GM19023 (cell line): Measurements from ENCODE around the gene SOX6.
"Not testable (repeated sequence)": the region's sequence is repeated elsewhere in the genome, so short reads cannot be mapped to it uniquely, and the experiment has no call there.

Experiments used
- ATAC-seq: cut with Tn5 transposase; IDR thresholded peaks from one replicate; pipeline ENCODE4 v1.9.1; 2021; ENCODE audit warnings: mild to moderate bottlenecking, moderate library complexity; ENCODE audit not compliant: unreplicated experiment

The SOX6 gene

GRCh38 chr11:15940462-15941205, 415.7 kb downstream of the SOX6 start:
- no peak for ATAC-seq

DNA sequence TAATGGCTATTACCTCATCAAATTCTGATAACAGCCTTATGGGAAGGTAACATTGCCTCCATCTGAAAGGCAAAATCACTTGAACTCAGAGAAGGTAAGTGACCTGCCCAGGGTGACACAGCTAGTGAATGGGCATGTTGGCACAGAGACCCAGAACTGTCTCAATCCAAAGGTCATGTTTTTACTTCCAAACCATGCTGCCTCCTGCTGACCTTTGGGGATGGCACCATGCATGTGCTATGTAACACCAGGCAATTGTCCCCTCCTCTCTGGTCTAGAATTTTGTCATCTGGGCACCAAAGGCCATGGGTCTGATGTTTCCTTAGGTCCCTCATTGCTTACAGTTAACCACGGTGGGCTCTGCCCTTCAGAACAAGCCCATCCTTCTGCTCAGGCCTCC, 417.4 kb downstream of the SOX6 start:
- no peak for ATAC-seq

DNA sequence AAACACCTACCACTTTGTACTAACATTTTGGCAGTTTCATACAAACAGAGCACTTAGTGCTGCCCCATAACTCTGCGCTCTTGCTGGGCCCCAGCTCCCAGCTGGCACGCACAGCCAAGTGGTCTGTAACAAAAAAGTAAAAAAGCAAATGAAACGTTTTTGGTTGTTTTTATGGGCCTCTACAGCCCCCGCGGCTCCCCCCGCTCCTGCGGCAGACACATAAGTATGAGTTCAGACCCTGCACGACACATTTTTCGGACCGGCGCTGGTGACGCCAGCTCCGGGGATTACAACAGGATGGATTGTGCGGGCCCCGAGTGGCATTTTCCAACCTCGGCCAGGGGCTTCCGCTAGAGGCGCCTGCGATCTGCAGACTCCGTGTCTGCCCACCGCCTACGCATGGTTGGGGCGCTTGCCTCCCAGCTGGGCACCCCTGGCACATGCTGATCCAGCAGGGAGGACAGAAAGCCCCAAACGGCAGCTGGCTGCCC, 418.2 kb downstream of the SOX6 start:
- no peak for ATAC-seq

GRCh38 chr11:15937601-15938120, 418.7 kb downstream of the SOX6 start:
- no peak for ATAC-seq

- ATAC-seq = no peak
Observed at GRCh38 chr11:15936011-15936410, 420.3 kb downstream of the SOX6 start.

DNA sequence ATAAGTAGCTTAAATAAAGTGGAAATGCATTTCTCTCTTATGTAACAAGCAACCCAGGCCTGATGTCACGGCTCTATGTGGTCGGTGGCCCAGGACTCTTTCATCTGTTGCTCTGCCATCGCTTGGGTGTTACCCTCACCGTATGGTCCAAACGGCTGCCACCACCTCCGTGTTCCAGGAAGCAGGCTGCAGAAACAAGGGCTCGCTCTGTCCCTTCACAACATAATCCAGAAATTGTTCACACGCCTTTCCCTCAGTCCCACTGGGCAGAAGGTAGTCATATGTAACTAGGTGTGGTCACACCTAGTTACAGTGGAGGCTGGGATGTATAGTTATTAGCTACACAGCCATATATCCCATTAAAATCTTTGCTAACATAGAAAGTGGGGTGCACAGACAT, 421.0 kb downstream of the SOX6 start:
- ATAC-seq = no peak

- no peak for ATAC-seq
Observed at GRCh38 chr11:15933886-15934625, 422.3 kb downstream of the SOX6 start.

DNA sequence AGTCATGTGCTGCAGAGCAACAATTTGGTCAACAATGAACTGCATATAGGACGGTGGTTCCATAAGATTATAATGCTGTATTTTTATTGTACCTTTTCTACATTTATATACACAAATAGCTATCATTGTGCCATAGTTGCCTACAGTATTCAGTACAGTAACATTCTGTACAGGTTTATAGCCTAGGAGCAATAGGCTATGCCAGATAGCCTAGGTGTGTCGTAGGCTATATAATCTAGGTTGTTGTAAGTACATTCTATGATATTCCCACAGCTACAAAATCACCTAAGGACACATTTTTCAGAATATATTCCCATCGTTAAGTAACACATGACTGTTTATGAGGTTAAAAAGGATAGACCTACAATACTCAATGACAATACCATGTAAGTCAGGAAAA, 423.9 kb downstream of the SOX6 start:
- no peak for ATAC-seq

GRCh38 chr11:15931497-15931896, 424.8 kb downstream of the SOX6 start:
- no peak for ATAC-seq

DNA sequence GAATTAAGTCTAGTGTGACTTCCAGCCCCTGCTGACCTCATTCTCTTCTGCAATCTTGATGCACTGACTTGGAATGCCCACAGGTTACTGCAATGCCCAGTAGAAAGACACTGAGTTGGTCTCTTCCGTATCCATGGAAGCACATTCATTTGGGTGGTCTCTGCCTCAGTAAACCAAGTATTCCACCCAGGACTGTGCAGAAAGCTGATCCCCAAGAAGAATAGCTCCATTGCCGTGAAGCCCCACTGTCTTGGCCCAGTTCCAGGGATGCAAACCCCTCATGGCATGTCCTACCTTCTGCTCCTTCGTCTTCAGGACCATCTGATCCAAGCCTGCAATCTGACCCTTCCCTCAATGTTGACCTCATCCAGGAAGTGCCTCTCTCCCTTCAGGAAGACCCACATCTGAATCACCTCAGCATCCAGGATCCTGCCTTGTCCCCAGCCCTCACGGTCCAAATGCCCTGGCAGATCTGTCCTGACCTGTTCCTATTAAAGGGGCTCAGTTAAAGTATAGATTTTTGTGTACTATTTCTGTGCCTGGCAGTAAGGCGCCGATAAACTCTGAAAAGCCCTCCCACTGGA, 425.8 kb downstream of the SOX6 start:
- ATAC-seq = no peak

- no peak for ATAC-seq
Observed at GRCh38 chr11:15929371-15929901, 426.9 kb downstream of the SOX6 start.

DNA sequence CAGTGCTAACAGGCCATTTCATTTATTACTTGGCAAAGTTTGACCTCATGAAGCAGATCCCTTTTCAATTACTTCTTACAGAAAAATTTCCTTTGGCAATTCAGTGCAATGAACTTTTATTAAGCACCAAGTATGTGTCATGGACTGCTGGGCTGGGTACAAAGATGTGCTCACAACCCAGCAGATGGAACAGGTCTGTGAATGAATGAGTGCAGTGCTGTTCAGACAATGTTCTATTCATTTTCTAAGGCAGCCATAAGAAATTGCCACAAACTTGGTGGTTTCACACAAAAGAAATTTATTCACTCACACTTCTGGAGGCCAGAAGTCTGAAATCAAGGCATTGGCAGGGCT, 428.5 kb downstream of the SOX6 start:
- ATAC-seq = no peak

GRCh38 chr11:15927196-15927863, 429.0 kb downstream of the SOX6 start:
- ATAC-seq = no peak

GRCh38 chr11:15926071-15926470, 430.3 kb downstream of the SOX6 start:
- ATAC-seq = no peak

- ATAC-seq = no peak
Observed at GRCh38 chr11:15923183-15923582, 433.2 kb downstream of the SOX6 start.

GRCh38 chr11:15922745-15923144, 433.6 kb downstream of the SOX6 start:
- not testable (repeated sequence) for ATAC-seq

DNA sequence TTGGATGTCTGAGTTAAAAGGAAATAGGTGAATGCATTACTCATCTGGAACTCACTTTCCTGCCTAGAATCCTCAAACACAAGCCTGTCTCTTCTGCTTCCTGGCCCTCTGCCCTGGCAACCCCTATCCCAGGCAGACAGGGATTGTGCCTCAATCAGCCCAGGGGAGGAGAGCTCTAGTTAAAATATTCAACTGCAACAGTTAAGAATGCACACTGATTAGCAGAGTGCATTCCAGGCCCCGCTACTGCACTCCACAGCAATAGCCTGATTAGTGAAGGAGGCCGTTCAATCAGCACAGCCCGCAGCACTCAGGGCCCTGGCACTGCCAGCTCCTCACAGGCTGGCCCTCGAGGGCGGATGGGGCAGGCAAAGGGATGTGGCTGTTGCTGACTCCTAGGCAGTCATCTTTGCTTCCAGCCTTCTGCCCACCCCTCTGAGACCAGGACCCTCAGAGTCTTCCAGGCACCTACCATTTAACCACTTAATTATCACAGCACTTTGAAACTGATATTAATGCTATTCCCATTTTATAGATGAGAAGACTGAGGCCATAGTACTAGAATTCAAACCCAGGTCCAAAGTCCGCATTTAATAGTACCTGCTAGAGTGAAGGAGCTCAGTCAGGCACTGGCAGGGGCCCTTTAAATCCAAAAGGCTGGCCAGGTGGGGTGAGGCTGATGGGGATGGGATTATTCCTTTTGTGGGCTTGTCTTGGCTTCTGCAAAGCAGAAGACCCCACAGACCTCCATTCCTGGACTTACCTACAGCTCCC, 435.3 kb downstream of the SOX6 start:
- ATAC-seq = no peak

DNA sequence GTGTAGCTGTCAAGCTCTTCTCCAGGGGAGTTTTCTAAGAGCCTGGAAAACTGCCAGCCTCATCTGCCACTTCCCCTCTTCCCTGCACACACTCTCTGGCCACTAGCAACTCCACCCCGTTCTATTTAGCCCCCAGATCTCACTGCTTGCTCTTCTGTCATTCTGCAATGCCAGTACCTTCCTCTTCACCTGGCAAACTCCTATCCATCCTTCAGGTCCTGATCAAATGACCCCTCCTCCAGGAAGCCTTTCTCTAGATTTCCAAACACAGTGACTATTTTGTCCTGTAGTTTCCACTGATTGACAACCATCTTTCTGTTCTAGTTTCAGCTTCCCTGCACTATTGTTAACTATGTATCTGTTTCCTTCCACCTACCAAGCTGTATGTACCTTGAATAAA, 437.7 kb downstream of the SOX6 start:
- ATAC-seq = no peak

DNA sequence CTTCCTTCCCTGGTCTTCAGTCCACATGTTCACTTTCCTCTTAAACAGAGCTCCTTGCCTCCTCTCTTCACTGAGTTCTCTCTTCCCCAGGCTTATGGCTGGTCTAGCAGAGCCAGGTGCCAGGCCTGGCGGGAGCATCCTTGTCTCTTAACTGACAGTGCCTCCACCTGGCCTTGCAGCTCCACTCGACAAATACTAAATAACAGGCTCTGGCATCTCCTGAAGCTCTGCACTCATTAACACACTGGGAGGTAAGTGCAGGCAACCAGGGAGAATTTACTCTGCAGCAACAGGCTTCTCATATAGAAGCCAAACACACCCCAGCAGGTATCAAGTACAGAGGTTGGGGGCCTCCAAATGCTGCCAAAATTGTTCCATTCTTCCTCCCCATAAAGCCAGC, 438.1 kb downstream of the SOX6 start:
- no peak for ATAC-seq
